Measurements from ENCODE around the gene HECTD2. TPM values are rescaled to one million over a fixed set of nuclear protein-coding genes. Genes with fewer than 3 reads are reported as not detected.

Gene HECTD2, protein sequence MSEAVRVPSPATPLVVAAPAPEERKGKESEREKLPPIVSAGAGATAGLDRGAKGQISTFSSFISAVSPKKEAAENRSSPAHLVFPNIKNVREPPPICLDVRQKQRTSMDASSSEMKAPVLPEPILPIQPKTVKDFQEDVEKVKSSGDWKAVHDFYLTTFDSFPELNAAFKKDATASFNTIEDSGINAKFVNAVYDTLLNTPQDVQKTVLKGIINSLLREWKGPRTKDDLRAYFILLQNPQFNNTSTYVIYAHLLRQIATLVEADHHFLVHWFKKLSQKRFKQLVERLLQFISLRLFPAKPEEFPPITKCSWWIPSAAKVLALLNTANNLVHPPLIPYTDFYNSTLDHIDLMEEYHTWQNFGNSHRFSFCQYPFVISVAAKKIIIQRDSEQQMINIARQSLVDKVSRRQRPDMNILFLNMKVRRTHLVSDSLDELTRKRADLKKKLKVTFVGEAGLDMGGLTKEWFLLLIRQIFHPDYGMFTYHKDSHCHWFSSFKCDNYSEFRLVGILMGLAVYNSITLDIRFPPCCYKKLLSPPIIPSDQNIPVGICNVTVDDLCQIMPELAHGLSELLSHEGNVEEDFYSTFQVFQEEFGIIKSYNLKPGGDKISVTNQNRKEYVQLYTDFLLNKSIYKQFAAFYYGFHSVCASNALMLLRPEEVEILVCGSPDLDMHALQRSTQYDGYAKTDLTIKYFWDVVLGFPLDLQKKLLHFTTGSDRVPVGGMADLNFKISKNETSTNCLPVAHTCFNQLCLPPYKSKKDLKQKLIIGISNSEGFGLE
- 0.40 TPM for total RNA-seq (2013)
- polyA plus RNA-seq, result under 1 TPM in 1 of 3 donors, not detected in 2; 0.12 TPM
- 1.4 TPM in 1 of 2 replicates, not detected in the other for polyA minus RNA-seq
- 0.98 to 6.8 (median 1.6) reads per million in 11 experiments for total RNA-seq

DNA sequence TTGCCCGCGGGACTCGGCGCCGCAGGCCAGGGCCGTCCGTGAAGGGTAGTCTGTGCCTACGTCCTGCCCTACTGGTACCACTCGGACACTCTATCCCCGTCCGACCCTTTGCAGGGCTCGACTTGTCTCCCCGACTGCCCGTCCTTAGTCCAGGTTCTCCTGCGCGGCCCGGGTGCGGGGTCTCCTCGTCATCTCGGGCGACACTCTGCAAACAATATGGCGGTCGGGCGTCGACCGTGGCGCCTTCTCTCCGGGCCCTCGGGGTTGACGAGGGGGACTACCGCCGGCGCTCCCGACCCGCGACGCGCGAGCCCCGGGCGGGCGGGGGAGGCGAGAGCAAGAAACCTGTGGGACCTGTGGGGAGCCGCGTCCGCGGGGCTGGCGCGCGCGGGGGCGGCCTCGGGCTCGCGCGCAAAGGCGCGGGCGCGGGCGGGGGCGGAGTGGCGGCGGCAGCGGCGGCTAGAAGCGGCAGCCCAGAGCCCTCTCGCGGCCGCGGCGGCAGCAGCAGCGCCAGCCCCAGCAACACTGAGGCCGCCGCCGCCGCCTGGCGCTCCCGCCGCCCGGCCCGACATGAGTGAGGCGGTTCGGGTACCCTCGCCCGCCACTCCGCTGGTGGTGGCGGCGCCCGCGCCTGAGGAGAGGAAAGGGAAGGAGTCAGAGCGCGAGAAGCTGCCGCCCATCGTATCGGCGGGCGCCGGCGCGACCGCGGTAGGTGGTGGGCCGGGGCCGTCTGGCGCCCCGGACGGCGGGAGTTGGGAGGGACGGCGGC lies at the start of gene HECTD2:
Gene HECTD2, plus strand, starts transcription at position 476 of the 769 bp plus-strand sequence. Its CDS starts 95 bp downstream, at position 571.
- Histone ChIP-seq H3K27ac (ENCODE audit: low read depth in 1 of 2, low read length in 2 of 2) (peak within 1 kb of the TSS; percentile 47 to 86), H3K4me2 (replicated peaks; ENCODE audit: extremely low read depth, low read length, poor library complexity, severe bottlenecking) (peak within 1 kb of the TSS; percentile 96)

More for the DNA sequence above, at the start of gene HECTD2:
- Histone ChIP-seq H4K20me1 (ENCODE audit: insufficient read depth, low read length) (no peaks in the 10 kb centered on the region), H3K9me3 (replicated peaks in 1 of 2; ENCODE audit: control insufficient read depth in 1 of 2, insufficient read depth in 1 of 2, low read length in 2 of 2) (no peaks in the 10 kb centered on the region), H3K27me3 (ENCODE audit: control insufficient read depth in 2 of 2, insufficient read depth in 2 of 2, low read length in 2 of 2) (peaks cover 25 to 28% of the 10 kb centered on the region in 2 donors), H2AFZ (ENCODE audit: insufficient read depth, low read depth, low read length, poor library complexity, severe bottlenecking) (peak within 1 kb of the TSS; percentile 90), H3K4me3 (replicated peaks in 1 of 3; ENCODE audit: low read depth in 2 of 3, low read length in 3 of 3) (peak within 1 kb of the TSS; percentile 67 to 90 (median 81)), H3K36me3 (replicated peaks in 1 of 2; ENCODE audit: control insufficient read depth in 1 of 2, insufficient read depth in 2 of 2, low read length in 2 of 2) (no peaks in the 10 kb centered on the region), H3K9ac (ENCODE audit: insufficient read depth, low read length, poor library complexity, severe bottlenecking) (peak within 1 kb of the TSS; percentile 84), H3K4me1 (ENCODE audit: control insufficient read depth in 1 of 2, insufficient read depth in 2 of 2, low read length in 2 of 2) (peaks cover 12 to 18% of the 10 kb centered on the region in 2 donors), H3K79me2 (ENCODE audit: insufficient read depth, low read length) (no peaks in the 10 kb centered on the region)
- H3K27ac Mint-ChIP-seq, result peak within 1 kb of the TSS; percentile 81 to 91 (median 88)
- WGBS (ENCODE audit: insufficient coverage), result under 1% methylated on average over 111 of the region's 111 CpGs
- peaks cover 15% of the 10 kb centered on the region for H3K4me1 Mint-ChIP-seq
- peak within 1 kb of the TSS; percentile 90 to 96 for H3K4me3 Mint-ChIP-seq
- TF ChIP-seq, protein P1, sequence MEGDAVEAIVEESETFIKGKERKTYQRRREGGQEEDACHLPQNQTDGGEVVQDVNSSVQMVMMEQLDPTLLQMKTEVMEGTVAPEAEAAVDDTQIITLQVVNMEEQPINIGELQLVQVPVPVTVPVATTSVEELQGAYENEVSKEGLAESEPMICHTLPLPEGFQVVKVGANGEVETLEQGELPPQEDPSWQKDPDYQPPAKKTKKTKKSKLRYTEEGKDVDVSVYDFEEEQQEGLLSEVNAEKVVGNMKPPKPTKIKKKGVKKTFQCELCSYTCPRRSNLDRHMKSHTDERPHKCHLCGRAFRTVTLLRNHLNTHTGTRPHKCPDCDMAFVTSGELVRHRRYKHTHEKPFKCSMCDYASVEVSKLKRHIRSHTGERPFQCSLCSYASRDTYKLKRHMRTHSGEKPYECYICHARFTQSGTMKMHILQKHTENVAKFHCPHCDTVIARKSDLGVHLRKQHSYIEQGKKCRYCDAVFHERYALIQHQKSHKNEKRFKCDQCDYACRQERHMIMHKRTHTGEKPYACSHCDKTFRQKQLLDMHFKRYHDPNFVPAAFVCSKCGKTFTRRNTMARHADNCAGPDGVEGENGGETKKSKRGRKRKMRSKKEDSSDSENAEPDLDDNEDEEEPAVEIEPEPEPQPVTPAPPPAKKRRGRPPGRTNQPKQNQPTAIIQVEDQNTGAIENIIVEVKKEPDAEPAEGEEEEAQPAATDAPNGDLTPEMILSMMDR (IDR thresholded peaks at IDR 0.05), result peak; percentile 46
- intact Hi-C loops (cut with micrococcal nuclease), result no loop called here
- peak; percentile 60 to 73 (median 70) for DNase-seq
- H3K27me3 Mint-ChIP-seq (ENCODE audit: low read depth in 3 of 3), result peaks cover 14 to 23% (median 16%) of the 10 kb centered on the region in 3 donors
- H3K36me3 Mint-ChIP-seq, result no peaks in the 10 kb centered on the region
- no peaks in the 10 kb centered on the region for H3K9me3 Mint-ChIP-seq
